Gastrocnemius medialis (tissue), 4 donors: ENCODE results near the gene DTD1. TPM values are rescaled to one million over a fixed set of nuclear protein-coding genes. Genes with fewer than 3 reads are reported as not detected.
"Not testable (repeated sequence)": the region's sequence is repeated elsewhere in the genome, so short reads cannot be mapped to it uniquely, and the experiment has no call there.

Source experiments
- ATAC-seq, 2 donors: fragments of 150-250 bp; one replicate each; pipeline ENCODE4 v1.9.1; 2016
- DNase-seq, 2 donors: peaks; one replicate each; pipeline ENCODE4 v3.0.0-alpha.2; 2019
- H3K27ac ChIP-seq, 4 donors: fragments of 200-600 bp; sonication (generic); 1 replicate in 1 of 4; 2 replicates in 3 of 4; pipeline ENCODE4 v1.5.1; 2016 to 2018; ENCODE audit warnings: mild to moderate bottlenecking in 2 of 4, moderate library complexity in 1 of 4
- H3K27me3 ChIP-seq, 3 donors: fragments of 200-600 bp; sonication (generic) in 2 of 3; 1 replicate in 1 of 3; 2 replicates in 2 of 3; pipeline versions ENCODE4 v1.5.1 to v1.6.0; 2016 to 2019; ENCODE audit warnings: mild to moderate bottlenecking in 1 of 3, moderate library complexity in 1 of 3
- H3K36me3 ChIP-seq, 2 donors: fragments of 200-600 bp; sonication (generic) in 1 of 2; one replicate each; pipeline ENCODE4 v1.5.1; 2017 to 2018
- H3K4me1 ChIP-seq, 2 donors: fragments of 200-600 bp; sonication (generic) in 1 of 2; one replicate each; pipeline ENCODE4 v1.5.1; 2016 to 2017; ENCODE audit warnings: mild to moderate bottlenecking in 2 of 2
- H3K4me3 ChIP-seq, 4 donors: fragments of 200-600 bp; sonication (generic) in 3 of 4; 1 replicate in 1 of 4; 2 replicates in 3 of 4; pipeline ENCODE4 v1.5.1; 2016 to 2019; ENCODE audit warnings: mild to moderate bottlenecking in 2 of 4
- H3K9me3 ChIP-seq, 3 donors: fragments of 200-600 bp; sonication (generic) in 2 of 3; 1 replicate in 1 of 3; 2 replicates in 2 of 3; pipeline ENCODE4 v1.5.1; 2016 to 2019
- POLR2A ChIP-seq, 2 donors: fragments of 450-650 bp; IDR thresholded peaks; one replicate each; pipeline ENCODE4 v1.6.1; 2017; ENCODE audit warnings: antibody characterized with exemption in 2 of 2, mild to moderate bottlenecking in 2 of 2, moderate library complexity in 2 of 2
- in situ Hi-C, 4 donors: fragments of 200-750 bp; cut with MboI; loops; one replicate each; pipeline versions ENCODE4 v1.15.0 to v1.8.0; 2017; ENCODE audit warnings: low sequenced_read_pairs in 4 of 4
- intact Hi-C: fragments of 100-400 bp; cut with DNase I; formaldehyde crosslinking; loops from one replicate; pipeline ENCODE4 v1.15.1; 2023; ENCODE audit warnings: low total_unique reads
- total RNA-seq, 4 donors: library from RNA; depleted of rRNA; stranded (reverse); fragments of >200 nt; gene quantifications; one replicate each; pipeline versions ENCODE4 v1.1.0 to v1.2.3, GENCODE V29; 2016
- TF ChIP-seq, protein P1 (sequence below), 5 experiments: fragments of 450-650 bp in 3 of 5; fragments of 200-600 bp in 2 of 5; sonication (generic) in 2 of 5; IDR thresholded peaks in 4 of 5; conservative IDR thresholded peaks in 1 of 5; 1 replicate in 4 of 5; 2 replicates in 1 of 5; pipeline ENCODE4 v1.5.1; 2016 to 2019; ENCODE audit warnings: antibody characterized with exemption in 5 of 5, mild to moderate bottlenecking in 3 of 5, moderate library complexity in 3 of 5

Gene DTD1
- total RNA-seq, 4 donors from 2014 or later = 18.0 to 33.0 (median 26.5) TPM

- no peaks in the 10 kb centered on the region for H3K27me3 ChIP-seq
- TF ChIP-seq, protein P1, sequence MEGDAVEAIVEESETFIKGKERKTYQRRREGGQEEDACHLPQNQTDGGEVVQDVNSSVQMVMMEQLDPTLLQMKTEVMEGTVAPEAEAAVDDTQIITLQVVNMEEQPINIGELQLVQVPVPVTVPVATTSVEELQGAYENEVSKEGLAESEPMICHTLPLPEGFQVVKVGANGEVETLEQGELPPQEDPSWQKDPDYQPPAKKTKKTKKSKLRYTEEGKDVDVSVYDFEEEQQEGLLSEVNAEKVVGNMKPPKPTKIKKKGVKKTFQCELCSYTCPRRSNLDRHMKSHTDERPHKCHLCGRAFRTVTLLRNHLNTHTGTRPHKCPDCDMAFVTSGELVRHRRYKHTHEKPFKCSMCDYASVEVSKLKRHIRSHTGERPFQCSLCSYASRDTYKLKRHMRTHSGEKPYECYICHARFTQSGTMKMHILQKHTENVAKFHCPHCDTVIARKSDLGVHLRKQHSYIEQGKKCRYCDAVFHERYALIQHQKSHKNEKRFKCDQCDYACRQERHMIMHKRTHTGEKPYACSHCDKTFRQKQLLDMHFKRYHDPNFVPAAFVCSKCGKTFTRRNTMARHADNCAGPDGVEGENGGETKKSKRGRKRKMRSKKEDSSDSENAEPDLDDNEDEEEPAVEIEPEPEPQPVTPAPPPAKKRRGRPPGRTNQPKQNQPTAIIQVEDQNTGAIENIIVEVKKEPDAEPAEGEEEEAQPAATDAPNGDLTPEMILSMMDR (IDR thresholded peaks at IDR 0.05 in 4 of 5, conservative IDR thresholded peaks at IDR 0.05 in 1 of 5) = no peak
- no peak for TF ChIP-seq POLR2A (IDR thresholded peaks at IDR 0.05)
- no peaks in the 10 kb centered on the region for H3K36me3 ChIP-seq
- no peak overlapping the region for H3K27ac ChIP-seq
- no peaks in the 10 kb centered on the region for H3K9me3 ChIP-seq
- intact Hi-C loops (no loop called here), in situ Hi-C loops (loop anchor here in 3 of 4 donors (25.0 kb wide), 2 partner anchors 193 to 493 kb away; partner anchors contain the start of genes ZNF133 (in 3 of the 3) and DTD1 (in 1 of the 3))
- H3K4me3 ChIP-seq = no peak overlapping the region
- no peaks in the 10 kb centered on the region for H3K4me1 ChIP-seq
- DNase-seq (no peak), ATAC-seq (no peak)
These were observed 192.7 kb downstream of the DTD1 start for GRCh38 chr20:18780385-18781130.

GRCh38 chr20:18781509-18781908 is 193.7 kb downstream of the DTD1 start:
- ATAC-seq (no peak), DNase-seq (no peak)
- no peak overlapping the region for H3K27ac ChIP-seq
- no peaks in the 10 kb centered on the region for H3K27me3 ChIP-seq
- no peak overlapping the region for H3K4me3 ChIP-seq
- in situ Hi-C loops = loop anchor here in 3 of 4 donors (25.0 kb wide), 2 partner anchors 194 to 494 kb away; partner anchors contain the start of genes ZNF133 (in 3 of the 3) and DTD1 (in 1 of the 3)
- no peak for TF ChIP-seq POLR2A (IDR thresholded peaks at IDR 0.05)
- TF ChIP-seq, protein P1 (IDR thresholded peaks at IDR 0.05 in 4 of 5, conservative IDR thresholded peaks at IDR 0.05 in 1 of 5) = no peak
- intact Hi-C loops = no loop called here
- H3K4me1 ChIP-seq = no peaks in the 10 kb centered on the region
- no peaks in the 10 kb centered on the region for H3K9me3 ChIP-seq
- H3K36me3 ChIP-seq = no peaks in the 10 kb centered on the region

DNA sequence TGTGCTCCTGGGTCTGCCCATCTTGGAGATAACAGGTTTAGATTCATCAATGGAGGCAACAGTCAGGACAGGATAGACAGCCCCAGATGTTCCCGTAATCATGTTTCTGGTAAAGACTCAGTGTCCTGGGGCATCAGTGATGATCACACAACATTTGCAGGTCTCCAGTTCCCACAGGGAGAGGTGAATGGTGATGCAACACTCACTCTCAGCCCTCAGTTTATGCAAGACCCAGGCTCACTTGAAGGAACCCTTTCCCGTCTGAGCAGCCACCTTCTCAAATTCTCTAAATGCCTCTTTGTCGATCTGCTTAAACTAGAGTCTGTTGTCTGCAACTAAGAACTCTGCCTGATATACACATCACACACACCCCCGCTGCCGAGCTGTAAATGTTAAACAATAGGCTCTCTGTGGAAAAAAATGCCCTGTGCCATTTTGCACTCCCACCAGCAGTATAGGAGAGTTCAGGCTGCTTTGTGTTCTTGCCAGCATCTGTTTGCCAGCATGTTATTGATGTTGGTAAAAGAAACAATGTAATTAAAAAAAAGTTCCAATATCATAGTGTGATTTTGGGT is 195.6 kb downstream of the DTD1 start:
- DNase-seq = no peak
- Histone ChIP-seq H3K27me3 (no peaks in the 10 kb centered on the region), H3K9me3 (no peaks in the 10 kb centered on the region), H3K4me1 (no peaks in the 10 kb centered on the region), H3K36me3 (no peaks in the 10 kb centered on the region), H3K27ac (no peak overlapping the region), H3K4me3 (no peak overlapping the region)
- ATAC-seq = no peak
- in situ Hi-C loops (loop anchor here in 3 of 4 donors (25.0 kb wide), 2 partner anchors 196 to 496 kb away; partner anchors contain the start of genes ZNF133 (in 3 of the 3) and DTD1 (in 1 of the 3)), intact Hi-C loops (no loop called here)
- no peak for TF ChIP-seq POLR2A (IDR thresholded peaks at IDR 0.05)
- TF ChIP-seq, protein P1 (IDR thresholded peaks at IDR 0.05 in 4 of 5, conservative IDR thresholded peaks at IDR 0.05 in 1 of 5) = no peak

DNA sequence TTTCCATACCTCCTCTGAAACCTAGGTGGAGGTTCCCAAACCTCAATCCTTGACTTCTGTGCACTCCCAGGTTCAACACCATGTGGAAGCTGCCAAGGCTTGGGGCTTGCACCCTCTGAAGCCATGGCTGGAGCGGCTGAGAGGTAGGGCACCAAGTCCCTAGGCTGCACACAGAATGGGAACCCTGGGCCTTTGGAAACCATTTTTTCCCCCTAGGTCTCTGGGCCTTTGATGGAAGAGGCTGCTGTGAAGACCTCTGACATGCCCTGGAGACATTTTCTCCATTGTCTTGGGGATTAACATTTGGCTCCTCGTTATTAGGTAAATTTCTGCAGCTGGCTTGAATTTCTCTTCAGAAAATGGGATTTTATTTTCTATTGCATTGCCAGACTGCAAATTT is 199.2 kb downstream of the DTD1 start:
- intact Hi-C loops, DNase-seq, H3K4me3 ChIP-seq, H3K27me3 ChIP-seq, H3K9me3 ChIP-seq, H3K27ac ChIP-seq, H3K36me3 ChIP-seq, H3K4me1 ChIP-seq, ATAC-seq: not testable (repeated sequence)
- in situ Hi-C loops = loop anchor here in 3 of 4 donors (25.0 kb wide), 2 partner anchors 200 to 500 kb away; partner anchors contain the start of genes ZNF133 (in 3 of the 3) and DTD1 (in 1 of the 3)

- intact Hi-C loops (no loop called here), in situ Hi-C loops (loop anchor here in 3 of 4 donors (25.0 kb wide), 2 partner anchors 201 to 501 kb away; partner anchors contain the start of genes ZNF133 (in 3 of the 3) and DTD1 (in 1 of the 3))
- Histone ChIP-seq H3K36me3 (no peaks in the 10 kb centered on the region), H3K27me3 (no peaks in the 10 kb centered on the region), H3K9me3 (no peaks in the 10 kb centered on the region), H3K27ac (no peak overlapping the region), H3K4me1 (no peaks in the 10 kb centered on the region), H3K4me3 (no peak overlapping the region)
- TF ChIP-seq, protein P1 (IDR thresholded peaks at IDR 0.05 in 4 of 5, conservative IDR thresholded peaks at IDR 0.05 in 1 of 5) = no peak
- TF ChIP-seq POLR2A (IDR thresholded peaks at IDR 0.05) = no peak
- ATAC-seq = no peak
- no peak for DNase-seq
These were observed 200.2 kb downstream of the DTD1 start for GRCh38 chr20:18788021-18788420.
